Epithelial cell of proximal tubule (primary cell): ENCODE measurements around the gene TNNT3. TPM values are rescaled to one million over a fixed set of nuclear protein-coding genes. Genes with fewer than 3 reads are reported as not detected.
"Not testable (repeated sequence)": the region's sequence is repeated elsewhere in the genome, so short reads cannot be mapped to it uniquely, and the experiment has no call there.

Experiments used
- DNase-seq: peaks from one replicate; pipeline ENCODE4 v3.0.0-alpha.2; 2011; ENCODE audit warnings: low read depth
- H3K4me3 ChIP-seq: 2 replicates; pipeline ENCODE4 v1.5.1; 2011; ENCODE audit warnings: low read depth, mild to moderate bottlenecking, low read length
- CTCF ChIP-seq: conservative IDR thresholded peaks from 2 replicates; pipeline ENCODE4 v1.5.1; 2012; ENCODE audit warnings: low read depth, mild to moderate bottlenecking, low read length
- total RNA-seq: library from RNA; depleted of rRNA; stranded (reverse); fragments of >200 nt; gene quantifications from 2 replicates; pipeline ENCODE4 v1.2.3, GENCODE V29; 2015

The TNNT3 gene
- total RNA-seq, 1 donor from 2014 or later: not detected

GRCh38 chr11:1935156-1936071 is 15.9 kb downstream of the TNNT3 start:
- no peak for TF ChIP-seq CTCF
- no peak for DNase-seq
- no peak overlapping the region for H3K4me3 ChIP-seq

GRCh38 chr11:1936072-1936780 is 16.7 kb downstream of the TNNT3 start:
- no peak overlapping the region for H3K4me3 ChIP-seq
- no peak for TF ChIP-seq CTCF
- DNase-seq: no peak

- H3K4me3 ChIP-seq: no peak overlapping the region
- TF ChIP-seq CTCF: no peak
- no peak for DNase-seq
Measured at GRCh38 chr11:1936781-1937615, 17.5 kb downstream of the TNNT3 start.

GRCh38 chr11:1937616-1938342 is 18.3 kb downstream of the TNNT3 start:
- no peak overlapping the region for H3K4me3 ChIP-seq
- no peak for TF ChIP-seq CTCF
- no peak for DNase-seq

GRCh38 chr11:1938343-1939005 is 19.0 kb downstream of the TNNT3 start:
- no peak overlapping the region for H3K4me3 ChIP-seq
- DNase-seq: no peak
- TF ChIP-seq CTCF: no peak

- H3K4me3 ChIP-seq: no peak overlapping the region
- DNase-seq: no peak
- no peak for TF ChIP-seq CTCF
Measured at GRCh38 chr11:1939006-1939625, 19.6 kb downstream of the TNNT3 start.

- not testable (repeated sequence) for DNase-seq, H3K4me3 ChIP-seq
Measured at GRCh38 chr11:1939788-1940187, 20.3 kb downstream of the TNNT3 start.
